Measurements from ENCODE around the gene TRPM2.

GRCh38 chr21:44413566-44414290, 60.3 kb downstream of the TRPM2 start:
- no peak for TF ChIP-seq CTCF (IDR thresholded peaks at IDR 0.05)
- TF ChIP-seq ZFX (IDR thresholded peaks at IDR 0.05; ENCODE audit: borderline replicate concordance) = no peak
